Omental fat pad (tissue), 4 donors: ENCODE results near the gene HK2. TPM values are rescaled to one million over a fixed set of nuclear protein-coding genes. Genes with fewer than 3 reads are reported as not detected.
A peak's percentile ranks its signal among the peaks of the same experiment; 100 is the strongest.

Experiments
- ATAC-seq: fragments of 150-250 bp; one replicate; pipeline ENCODE4 v1.9.1; 2016; ENCODE audit warnings: mild to moderate bottlenecking, moderate library complexity; ENCODE audit not compliant: low FRiP score
- DNase-seq: peaks from one replicate; pipeline ENCODE4 v3.0.0-alpha.2; 2019; ENCODE audit warnings: low spot score
- total RNA-seq, 4 donors: library from RNA; depleted of rRNA; stranded (reverse); fragments of >200 nt; gene quantifications; one replicate each; pipeline ENCODE4 v1.1.0, GENCODE V29; 2016
- TF ChIP-seq, protein P1 (sequence below), 3 donors: fragments of 450-650 bp; IDR thresholded peaks; one replicate each; pipeline ENCODE4 v1.5.1; 2016 to 2017; ENCODE audit warnings: antibody characterized with exemption in 3 of 3, mild to moderate bottlenecking in 3 of 3, moderate library complexity in 2 of 3

Gene HK2
- total RNA-seq, 4 donors from 2014 or later, result 31.3 to 79.9 (median 43.8) TPM

DNA sequence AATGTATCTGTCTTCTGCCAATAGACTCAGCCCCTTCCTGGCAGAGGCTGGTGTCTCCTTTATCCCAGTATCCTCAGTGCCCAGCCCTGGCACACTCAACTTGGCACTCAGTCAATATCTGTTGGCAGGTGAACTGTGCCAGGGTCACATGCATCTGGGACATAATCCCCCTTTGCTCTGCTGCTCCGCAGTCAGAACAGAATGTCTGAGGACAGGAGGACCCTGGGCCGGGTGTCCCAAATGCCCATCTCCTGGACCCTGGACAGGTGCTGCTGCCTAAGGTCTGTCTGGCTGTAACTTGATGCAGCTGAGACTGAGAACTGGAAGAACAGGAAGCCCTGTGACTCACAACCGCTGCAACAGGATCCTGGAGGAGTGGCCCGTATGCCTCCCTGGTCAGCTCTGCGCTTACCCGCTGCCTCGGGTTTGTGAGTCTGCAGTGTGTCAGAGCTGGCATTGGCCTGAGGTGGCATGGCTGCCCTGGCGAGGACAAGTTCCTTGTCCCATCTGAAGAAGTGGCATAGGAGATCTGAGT is 11.4 kb downstream of the HK2 start:
- DNase-seq (peak; percentile 74), ATAC-seq (peak; percentile 76)
- TF ChIP-seq, protein P1, sequence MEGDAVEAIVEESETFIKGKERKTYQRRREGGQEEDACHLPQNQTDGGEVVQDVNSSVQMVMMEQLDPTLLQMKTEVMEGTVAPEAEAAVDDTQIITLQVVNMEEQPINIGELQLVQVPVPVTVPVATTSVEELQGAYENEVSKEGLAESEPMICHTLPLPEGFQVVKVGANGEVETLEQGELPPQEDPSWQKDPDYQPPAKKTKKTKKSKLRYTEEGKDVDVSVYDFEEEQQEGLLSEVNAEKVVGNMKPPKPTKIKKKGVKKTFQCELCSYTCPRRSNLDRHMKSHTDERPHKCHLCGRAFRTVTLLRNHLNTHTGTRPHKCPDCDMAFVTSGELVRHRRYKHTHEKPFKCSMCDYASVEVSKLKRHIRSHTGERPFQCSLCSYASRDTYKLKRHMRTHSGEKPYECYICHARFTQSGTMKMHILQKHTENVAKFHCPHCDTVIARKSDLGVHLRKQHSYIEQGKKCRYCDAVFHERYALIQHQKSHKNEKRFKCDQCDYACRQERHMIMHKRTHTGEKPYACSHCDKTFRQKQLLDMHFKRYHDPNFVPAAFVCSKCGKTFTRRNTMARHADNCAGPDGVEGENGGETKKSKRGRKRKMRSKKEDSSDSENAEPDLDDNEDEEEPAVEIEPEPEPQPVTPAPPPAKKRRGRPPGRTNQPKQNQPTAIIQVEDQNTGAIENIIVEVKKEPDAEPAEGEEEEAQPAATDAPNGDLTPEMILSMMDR (IDR thresholded peaks at IDR 0.05), result no peak

DNA sequence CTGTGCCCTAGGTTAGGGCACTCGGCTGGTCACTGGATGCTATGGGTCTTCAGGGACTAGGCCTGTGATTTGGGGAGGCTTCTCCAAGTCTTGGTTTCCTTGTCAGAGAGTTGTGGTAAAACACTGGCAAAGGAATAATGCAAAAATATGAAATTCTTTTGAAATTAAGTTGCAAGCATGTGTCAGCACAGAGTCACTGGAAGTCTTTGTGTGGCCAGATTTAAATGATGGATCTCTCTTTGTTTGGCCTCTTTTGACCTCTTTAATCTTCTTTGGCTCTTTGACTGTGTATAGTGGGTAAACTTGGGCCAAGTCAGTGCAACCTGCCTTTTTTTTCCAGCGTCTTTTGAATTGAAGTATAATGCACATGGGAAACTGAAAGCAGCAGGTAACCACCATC is 12.1 kb downstream of the HK2 start:
- no peak for ATAC-seq
- TF ChIP-seq, protein P1 (IDR thresholded peaks at IDR 0.05), result no peak
- no peak for DNase-seq

DNA sequence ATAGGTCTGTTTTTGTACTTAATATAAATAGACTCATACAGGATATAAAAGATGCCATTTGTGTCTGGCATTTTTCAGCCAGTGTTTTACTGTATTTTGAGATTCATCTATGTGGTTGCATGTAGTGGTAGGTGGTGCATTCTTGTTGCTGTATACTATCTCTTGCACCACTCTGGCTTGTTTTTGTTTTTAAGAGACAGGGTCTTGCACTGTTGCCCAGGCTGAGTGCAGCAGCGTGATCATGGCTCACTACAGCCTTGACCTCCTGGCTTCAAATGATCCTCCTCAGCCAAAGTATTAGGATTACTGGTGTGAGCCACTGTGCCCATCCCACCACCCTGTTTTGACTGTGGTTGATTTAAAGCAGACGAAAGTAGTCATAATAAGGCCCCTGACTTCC is 12.6 kb downstream of the HK2 start:
- TF ChIP-seq, protein P1 (IDR thresholded peaks at IDR 0.05), result no peak
- no peak for DNase-seq
- ATAC-seq, result no peak

DNA sequence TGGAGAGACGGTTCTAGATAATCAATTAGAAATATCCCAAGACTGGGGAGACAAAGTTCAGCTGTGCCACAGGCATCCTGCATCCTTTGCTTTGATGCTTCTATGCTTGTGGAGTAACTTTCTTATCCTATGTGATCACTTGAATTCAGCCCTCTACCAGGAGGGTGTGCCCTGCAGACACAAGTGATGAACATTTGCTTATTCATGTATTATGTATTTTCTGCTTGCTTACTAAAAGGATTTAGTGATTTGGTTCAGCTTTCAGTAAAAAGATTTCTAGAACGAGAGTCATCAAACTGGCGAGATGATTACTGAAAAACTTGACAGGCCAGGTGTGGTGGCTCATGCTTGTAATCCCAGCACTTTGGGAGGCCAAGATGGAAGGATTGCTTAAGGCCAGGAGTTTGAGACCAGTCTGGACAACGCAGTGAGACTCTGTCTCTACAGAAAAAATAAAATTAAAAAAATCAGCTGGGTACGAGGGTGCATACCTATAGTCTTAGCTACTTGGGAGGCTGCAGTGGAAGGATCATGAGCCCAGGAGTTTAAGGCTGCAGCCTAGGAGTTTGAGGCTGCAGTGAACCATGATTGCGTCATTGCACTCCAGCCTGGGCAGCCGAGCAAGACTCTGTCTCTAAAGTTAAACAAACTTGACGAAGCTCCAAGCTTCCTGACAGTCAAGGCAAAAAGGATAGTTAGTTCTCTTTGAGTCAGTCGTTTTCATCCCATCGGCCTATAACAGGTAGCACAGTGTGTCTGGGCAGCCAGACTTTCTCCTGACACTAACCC is 13.3 kb downstream of the HK2 start:
- DNase-seq (no peak), ATAC-seq (no peak)
- TF ChIP-seq, protein P1 (IDR thresholded peaks at IDR 0.05), result no peak

DNA sequence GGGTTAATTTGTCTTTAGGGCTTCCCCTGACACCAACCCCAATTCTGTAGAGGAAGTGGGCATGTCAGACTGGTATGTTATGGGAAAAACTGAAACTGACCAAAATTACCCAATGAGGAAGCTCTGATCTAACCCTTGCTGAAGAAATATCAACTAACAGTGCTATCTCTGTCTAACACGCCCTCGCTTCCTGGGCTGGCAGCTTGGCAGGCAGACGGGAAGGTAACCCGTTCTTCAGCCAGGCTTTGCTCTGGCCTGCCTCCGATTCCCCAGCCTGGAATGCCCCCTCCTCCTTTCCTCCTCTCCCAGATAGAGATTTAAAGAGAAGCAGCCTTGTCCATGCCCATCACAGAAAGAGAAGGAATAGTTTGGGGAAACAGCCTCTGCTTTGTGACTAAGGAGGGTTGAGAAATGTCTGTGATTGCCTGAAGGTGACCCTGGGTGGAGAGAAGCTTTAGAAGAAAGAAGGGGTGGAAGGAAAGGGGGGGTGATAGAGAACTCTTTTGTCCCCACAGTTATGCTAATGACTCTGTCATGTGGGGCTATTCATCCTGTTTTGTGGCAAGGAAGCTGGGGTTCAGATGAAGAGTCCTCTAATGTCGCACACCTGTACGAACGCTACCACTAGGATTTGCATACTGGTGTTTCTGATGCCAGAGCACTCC is 15.4 kb downstream of the HK2 start:
- DNase-seq, result no peak
- TF ChIP-seq, protein P1 (IDR thresholded peaks at IDR 0.05), result no peak
- peak; percentile 57 for ATAC-seq

DNA sequence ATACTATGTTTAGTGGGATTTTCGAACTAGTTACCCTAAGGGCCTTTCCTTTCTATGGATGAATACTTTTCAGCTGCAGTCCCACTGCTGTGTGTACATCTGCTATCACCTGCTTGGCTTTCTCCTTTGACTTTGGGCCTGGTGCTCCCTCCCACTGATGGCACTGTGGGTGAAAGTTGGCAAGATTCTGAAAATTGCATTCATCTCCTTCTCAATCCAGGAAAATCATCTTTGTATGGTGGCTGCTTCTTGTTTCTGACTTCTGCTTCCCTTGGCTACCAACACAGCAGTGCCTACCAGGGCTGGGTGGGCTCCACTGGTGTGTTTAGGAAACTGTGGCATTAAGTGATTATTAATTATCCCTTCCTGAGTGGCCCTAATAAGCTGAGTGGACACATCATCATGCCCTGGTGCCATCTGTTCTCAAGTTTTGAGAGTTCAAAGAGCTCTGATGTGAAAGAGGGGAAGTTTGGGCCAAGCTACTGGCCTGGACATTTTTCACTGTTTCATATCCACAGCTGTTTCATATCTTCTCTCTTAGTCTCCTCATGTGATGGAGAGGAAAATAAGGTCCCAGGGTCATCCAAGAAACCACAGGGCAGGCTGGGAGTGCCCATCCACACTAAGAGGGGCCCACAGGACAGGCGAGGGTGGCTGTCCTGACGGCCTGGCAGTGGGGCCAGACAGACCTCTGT is 16.7 kb downstream of the HK2 start:
- no peak for DNase-seq
- TF ChIP-seq, protein P1 (IDR thresholded peaks at IDR 0.05), result no peak
- no peak for ATAC-seq
